HG02571 (cell line): ENCODE results near the gene OXGR1.

Experiments used
- ATAC-seq: cut with Tn5 transposase; IDR thresholded peaks from one replicate; pipeline ENCODE4 v1.9.1; 2021; ENCODE audit warnings: mild to moderate bottlenecking, moderate library complexity; ENCODE audit not compliant: unreplicated experiment

The OXGR1 gene

GRCh38 chr13:96966415-96967102 is 27.7 kb downstream of the OXGR1 start:
- no peak for ATAC-seq

GRCh38 chr13:96963786-96964475 is 30.3 kb downstream of the OXGR1 start:
- ATAC-seq = no peak

- no peak for ATAC-seq
These were observed 33.9 kb downstream of the OXGR1 start for GRCh38 chr13:96960379-96960778.

GRCh38 chr13:96958286-96958891 is 35.9 kb downstream of the OXGR1 start:
- ATAC-seq = no peak

GRCh38 chr13:96952595-96952994 is 41.7 kb downstream of the OXGR1 start:
- ATAC-seq = no peak

- no peak for ATAC-seq
These were observed 46.1 kb downstream of the OXGR1 start for GRCh38 chr13:96948127-96948526.

- ATAC-seq = no peak
These were observed 46.8 kb downstream of the OXGR1 start for GRCh38 chr13:96947343-96947910.

GRCh38 chr13:96946709-96947311 is 47.5 kb downstream of the OXGR1 start:
- ATAC-seq = no peak

- ATAC-seq = no peak
These were observed 53.3 kb downstream of the OXGR1 start for GRCh38 chr13:96940961-96941360.

GRCh38 chr13:96935901-96936300 is 58.4 kb downstream of the OXGR1 start:
- no peak for ATAC-seq
